HL-60 (cell line): Measurements from ENCODE around the gene ACAP1.

ENCODE experiments used
- DNase-seq, 2 experiments: peaks; one replicate each; pipeline ENCODE4 v3.0.0-alpha.2; 2010 to 2020; ENCODE audit warnings: low read depth in 1 of 2, low spot score in 1 of 2
- H3K27ac ChIP-seq: fragments of 250-450 bp; sonication (Bioruptor Pico); replicated peaks from 2 replicates; pipeline ENCODE4 v1.5.1; 2020; ENCODE audit warnings: mild to moderate bottlenecking, moderate library complexity
- H3K27me3 ChIP-seq: fragments of 250-450 bp; sonication (Bioruptor Pico); 2 replicates; pipeline ENCODE4 v1.5.1; 2021; ENCODE audit warnings: mild to moderate bottlenecking, moderate library complexity; ENCODE audit not compliant: insufficient read depth, poor library complexity, severe bottlenecking
- H3K4me3 ChIP-seq: replicated peaks from 2 replicates; pipeline ENCODE4 v1.5.1; 2011; ENCODE audit warnings: mild to moderate bottlenecking, control low read depth, low read length; ENCODE audit not compliant: insufficient read depth
- GABPA ChIP-seq: IDR thresholded peaks from 2 replicates; pipeline ENCODE4 v1.6.1; 2012; ENCODE audit warnings: low read depth
- POLR2AphosphoS5 ChIP-seq: IDR thresholded peaks from 2 replicates; pipeline ENCODE4 v1.6.1; 2012; ENCODE audit warnings: low read depth
- SPI1 ChIP-seq: IDR thresholded peaks from 2 replicates; pipeline ENCODE4 v1.6.1; 2012; ENCODE audit warnings: low read depth, mild to moderate bottlenecking, borderline replicate concordance
- TF ChIP-seq, protein P1 (sequence below): IDR thresholded peaks from one replicate; pipeline ENCODE4 v1.5.1; 2011; ENCODE audit warnings: low read length, control low read depth, inconsistent platforms; ENCODE audit not compliant: insufficient read depth
- TF ChIP-seq, protein P2 (sequence below): IDR thresholded peaks from 2 replicates; pipeline ENCODE4 v1.6.1; 2012; ENCODE audit warnings: low read depth; ENCODE audit not compliant: insufficient replicate concordance

ACAP1 gene

DNA sequence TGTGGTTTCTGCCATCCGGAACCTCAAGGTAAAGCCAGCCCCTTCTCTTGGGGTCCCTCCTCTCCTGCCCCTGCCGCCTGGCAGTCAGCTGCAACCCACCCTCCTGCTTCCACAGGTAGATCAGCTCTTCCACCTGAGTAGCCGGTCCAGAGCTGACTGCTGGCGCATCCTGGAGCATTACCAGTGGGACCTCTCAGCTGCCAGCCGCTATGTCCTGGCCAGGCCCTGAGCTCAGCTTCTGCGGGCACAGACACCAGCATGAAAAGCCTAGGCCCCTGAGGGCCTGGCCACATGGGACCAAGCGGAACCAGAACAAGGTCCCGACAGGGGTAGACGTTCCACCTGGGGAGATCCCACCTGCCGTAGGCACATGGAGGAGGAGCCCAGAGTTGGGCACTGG is 52.5 kb downstream of the ACAP1 start:
- TF ChIP-seq, protein P1, sequence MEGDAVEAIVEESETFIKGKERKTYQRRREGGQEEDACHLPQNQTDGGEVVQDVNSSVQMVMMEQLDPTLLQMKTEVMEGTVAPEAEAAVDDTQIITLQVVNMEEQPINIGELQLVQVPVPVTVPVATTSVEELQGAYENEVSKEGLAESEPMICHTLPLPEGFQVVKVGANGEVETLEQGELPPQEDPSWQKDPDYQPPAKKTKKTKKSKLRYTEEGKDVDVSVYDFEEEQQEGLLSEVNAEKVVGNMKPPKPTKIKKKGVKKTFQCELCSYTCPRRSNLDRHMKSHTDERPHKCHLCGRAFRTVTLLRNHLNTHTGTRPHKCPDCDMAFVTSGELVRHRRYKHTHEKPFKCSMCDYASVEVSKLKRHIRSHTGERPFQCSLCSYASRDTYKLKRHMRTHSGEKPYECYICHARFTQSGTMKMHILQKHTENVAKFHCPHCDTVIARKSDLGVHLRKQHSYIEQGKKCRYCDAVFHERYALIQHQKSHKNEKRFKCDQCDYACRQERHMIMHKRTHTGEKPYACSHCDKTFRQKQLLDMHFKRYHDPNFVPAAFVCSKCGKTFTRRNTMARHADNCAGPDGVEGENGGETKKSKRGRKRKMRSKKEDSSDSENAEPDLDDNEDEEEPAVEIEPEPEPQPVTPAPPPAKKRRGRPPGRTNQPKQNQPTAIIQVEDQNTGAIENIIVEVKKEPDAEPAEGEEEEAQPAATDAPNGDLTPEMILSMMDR = no peak
- TF ChIP-seq, protein P2, sequence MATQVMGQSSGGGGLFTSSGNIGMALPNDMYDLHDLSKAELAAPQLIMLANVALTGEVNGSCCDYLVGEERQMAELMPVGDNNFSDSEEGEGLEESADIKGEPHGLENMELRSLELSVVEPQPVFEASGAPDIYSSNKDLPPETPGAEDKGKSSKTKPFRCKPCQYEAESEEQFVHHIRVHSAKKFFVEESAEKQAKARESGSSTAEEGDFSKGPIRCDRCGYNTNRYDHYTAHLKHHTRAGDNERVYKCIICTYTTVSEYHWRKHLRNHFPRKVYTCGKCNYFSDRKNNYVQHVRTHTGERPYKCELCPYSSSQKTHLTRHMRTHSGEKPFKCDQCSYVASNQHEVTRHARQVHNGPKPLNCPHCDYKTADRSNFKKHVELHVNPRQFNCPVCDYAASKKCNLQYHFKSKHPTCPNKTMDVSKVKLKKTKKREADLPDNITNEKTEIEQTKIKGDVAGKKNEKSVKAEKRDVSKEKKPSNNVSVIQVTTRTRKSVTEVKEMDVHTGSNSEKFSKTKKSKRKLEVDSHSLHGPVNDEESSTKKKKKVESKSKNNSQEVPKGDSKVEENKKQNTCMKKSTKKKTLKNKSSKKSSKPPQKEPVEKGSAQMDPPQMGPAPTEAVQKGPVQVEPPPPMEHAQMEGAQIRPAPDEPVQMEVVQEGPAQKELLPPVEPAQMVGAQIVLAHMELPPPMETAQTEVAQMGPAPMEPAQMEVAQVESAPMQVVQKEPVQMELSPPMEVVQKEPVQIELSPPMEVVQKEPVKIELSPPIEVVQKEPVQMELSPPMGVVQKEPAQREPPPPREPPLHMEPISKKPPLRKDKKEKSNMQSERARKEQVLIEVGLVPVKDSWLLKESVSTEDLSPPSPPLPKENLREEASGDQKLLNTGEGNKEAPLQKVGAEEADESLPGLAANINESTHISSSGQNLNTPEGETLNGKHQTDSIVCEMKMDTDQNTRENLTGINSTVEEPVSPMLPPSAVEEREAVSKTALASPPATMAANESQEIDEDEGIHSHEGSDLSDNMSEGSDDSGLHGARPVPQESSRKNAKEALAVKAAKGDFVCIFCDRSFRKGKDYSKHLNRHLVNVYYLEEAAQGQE = no peak
- TF ChIP-seq GABPA (no peak), POLR2AphosphoS5 (no peak), SPI1 (no peak)
- Histone ChIP-seq H3K4me3 (no peak overlapping the region), H3K27me3 (no peaks in the 10 kb centered on the region), H3K27ac (no peak overlapping the region)
- no peak for DNase-seq

DNA sequence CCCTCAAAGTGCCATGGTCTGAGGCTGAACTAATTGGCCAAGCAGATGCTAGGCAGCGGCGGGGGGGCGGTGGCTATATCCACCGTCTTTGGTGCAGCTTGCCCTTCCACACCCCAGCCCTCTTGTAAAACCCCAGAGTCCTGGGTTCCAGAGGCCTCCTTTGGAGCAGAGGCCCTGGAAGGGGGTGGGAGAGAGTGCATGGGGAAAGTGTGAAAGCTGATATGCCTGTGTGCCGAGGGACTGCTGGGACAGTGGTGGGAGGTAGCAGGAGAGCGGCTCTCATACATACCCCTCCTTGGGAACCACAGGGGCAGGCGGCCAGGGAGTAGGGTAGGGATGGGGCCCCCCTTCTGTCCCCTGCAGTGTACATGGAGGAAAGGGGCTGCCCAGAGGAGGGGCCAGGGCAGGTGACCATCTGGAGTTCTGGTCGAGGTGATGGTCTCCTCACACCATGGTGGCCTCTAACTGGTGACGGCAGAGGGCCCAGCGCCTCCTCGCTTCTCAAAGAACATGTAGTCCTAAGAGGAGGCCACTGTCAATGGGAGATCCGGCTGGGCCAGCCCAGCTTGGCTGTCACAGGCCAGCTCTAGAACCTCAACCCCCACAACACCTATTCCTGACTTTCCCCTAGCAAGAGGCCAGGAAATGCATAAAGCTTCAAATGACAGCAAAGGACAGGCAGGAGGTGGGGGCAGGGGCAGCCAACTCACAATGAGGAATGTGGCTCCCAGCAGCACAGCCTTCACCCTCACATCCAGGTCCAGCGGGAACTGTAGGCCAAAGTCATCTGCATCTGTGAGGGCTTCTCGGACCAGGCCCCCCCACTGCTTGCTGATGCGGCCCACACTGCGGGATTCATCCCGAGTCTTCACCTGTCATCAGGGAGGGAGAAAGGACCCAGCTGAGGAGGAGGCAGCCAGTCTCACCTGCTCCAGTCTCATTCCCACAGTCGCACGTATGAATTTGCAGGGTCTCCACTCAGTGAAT is 53.9 kb downstream of the ACAP1 start:
- TF ChIP-seq, protein P1 = no peak
- TF ChIP-seq SPI1 (no peak), GABPA (no peak), POLR2AphosphoS5 (no peak)
- TF ChIP-seq, protein P2 = no peak
- H3K27me3 ChIP-seq = no peaks in the 10 kb centered on the region

DNA sequence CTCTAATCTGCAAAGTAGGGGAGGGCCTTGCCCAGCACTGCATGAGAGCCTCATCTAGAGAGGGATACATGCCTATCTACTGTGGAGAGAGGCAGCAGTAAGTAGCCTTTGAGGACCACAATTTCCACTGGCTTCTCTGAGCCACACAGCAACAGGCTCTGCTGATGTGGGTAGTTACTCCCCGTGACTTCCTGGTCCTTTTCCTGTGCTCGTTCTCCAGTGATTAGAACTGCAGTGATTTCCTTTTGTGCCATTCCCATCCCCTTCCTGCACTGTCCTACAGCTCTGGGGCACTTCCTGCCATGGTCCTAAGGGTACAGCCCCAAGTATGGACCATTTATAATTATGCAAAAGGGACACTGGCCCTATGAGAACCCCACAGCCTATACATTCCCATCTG is 55.0 kb downstream of the ACAP1 start:
- TF ChIP-seq POLR2AphosphoS5 (no peak), SPI1 (no peak), GABPA (no peak)
- TF ChIP-seq, protein P2 = no peak
- TF ChIP-seq, protein P1 = no peak
- no peak overlapping the region for H3K27ac ChIP-seq
- no peak for DNase-seq
- no peak overlapping the region for H3K4me3 ChIP-seq
- H3K27me3 ChIP-seq = no peaks in the 10 kb centered on the region

More for the DNA sequence above, 53.9 kb downstream of the ACAP1 start:
- no peak for DNase-seq
- H3K27ac ChIP-seq = no peak overlapping the region
- H3K4me3 ChIP-seq = no peak overlapping the region
